Measurements from ENCODE around the gene NBPF3.

- TF ChIP-seq CTCF (IDR thresholded peaks at IDR 0.05; ENCODE audit: borderline replicate concordance, extremely low read depth, low read length, poor library complexity, severe bottlenecking) (no peak), EZH2 (IDR thresholded peaks at IDR 0.05; ENCODE audit: borderline replicate concordance, low read depth, low read length, severe bottlenecking) (no peak)
Measured at GRCh38 chr1:21414015-21414414, 25.9 kb upstream of the NBPF3 start.
